ENCODE measurements around the gene OGFOD3.

DNA sequence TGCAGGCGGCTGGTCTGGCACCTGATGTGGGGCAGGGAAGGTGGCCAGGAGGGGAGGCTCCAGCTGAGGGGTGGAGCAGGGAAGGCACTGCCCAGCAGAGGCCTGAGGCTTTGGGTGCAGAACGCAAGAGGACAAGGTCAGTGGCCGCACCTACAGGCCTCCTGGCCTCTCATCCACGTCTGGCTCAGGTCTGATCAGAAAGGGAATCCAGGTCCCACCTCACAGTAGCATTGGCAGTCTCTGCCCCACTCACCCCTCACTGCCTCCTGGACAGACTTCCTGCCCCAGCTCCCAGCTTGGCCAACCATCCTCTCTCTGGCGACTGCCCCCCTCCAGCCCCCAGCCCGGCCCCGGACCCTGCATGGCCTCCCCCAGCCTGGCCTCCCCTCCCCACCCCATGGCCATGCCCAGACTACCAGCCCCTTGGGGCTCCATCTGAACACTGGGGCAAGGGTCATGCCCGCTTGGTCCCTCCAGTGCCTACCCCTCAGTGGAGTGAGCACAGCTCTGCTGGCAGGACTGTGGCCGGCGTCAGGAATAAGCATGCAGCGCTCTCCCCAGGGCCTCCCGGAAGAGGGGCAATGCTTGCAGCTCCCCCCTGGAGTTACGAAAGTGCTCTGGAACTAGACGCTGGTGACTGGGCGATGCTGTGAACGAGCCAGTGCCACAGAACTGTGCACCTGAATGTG, 42.2 kb downstream of the OGFOD3 start:
- TF ChIP-seq, protein P1, sequence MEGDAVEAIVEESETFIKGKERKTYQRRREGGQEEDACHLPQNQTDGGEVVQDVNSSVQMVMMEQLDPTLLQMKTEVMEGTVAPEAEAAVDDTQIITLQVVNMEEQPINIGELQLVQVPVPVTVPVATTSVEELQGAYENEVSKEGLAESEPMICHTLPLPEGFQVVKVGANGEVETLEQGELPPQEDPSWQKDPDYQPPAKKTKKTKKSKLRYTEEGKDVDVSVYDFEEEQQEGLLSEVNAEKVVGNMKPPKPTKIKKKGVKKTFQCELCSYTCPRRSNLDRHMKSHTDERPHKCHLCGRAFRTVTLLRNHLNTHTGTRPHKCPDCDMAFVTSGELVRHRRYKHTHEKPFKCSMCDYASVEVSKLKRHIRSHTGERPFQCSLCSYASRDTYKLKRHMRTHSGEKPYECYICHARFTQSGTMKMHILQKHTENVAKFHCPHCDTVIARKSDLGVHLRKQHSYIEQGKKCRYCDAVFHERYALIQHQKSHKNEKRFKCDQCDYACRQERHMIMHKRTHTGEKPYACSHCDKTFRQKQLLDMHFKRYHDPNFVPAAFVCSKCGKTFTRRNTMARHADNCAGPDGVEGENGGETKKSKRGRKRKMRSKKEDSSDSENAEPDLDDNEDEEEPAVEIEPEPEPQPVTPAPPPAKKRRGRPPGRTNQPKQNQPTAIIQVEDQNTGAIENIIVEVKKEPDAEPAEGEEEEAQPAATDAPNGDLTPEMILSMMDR (conservative IDR thresholded peaks at IDR 0.05; ENCODE audit: low read depth, low read length) = no peak
- TF ChIP-seq EZH2 (IDR thresholded peaks at IDR 0.05; ENCODE audit: borderline replicate concordance, low read depth, low read length, poor library complexity, severe bottlenecking) = no peak

Data from A673 (cell line).